ENCODE results near the gene ZNF583.

DNA sequence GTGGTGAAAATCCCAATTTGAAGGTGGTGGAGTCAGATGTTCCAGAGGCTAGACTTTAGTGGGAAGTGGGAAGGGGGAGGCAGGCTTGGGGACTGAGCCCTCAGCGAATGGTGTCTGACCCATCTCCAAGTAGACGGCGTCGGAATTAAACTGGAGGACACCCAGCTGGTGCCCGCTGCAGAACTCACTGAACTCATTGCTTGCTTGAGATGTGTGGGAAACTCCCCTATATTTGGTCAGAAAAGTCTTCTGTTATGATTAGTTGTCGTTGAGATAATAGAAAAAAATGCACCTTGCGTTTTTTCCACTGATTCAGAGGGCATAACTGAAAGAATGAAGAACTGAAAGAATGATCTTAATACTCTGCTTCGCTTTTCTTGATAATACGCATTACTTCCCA is 871 bp upstream of the ZNF583 start:
- TF ChIP-seq EZH2phosphoT487 (IDR thresholded peaks at IDR 0.05; ENCODE audit: insufficient read depth, low read depth) (no peak), EZH2 (IDR thresholded peaks at IDR 0.05; ENCODE audit: insufficient read depth, poor library complexity, severe bottlenecking) (no peak)
